HepG2 (cell line): Measurements from ENCODE around the gene SDK1. TPM values are rescaled to one million over a fixed set of nuclear protein-coding genes. Genes with fewer than 3 reads are reported as not detected.

Experiments
- ATAC-seq: fragments of 200-7000 bp; cut with Tn5 transposase; 3 replicates; pipeline ENCODE4 v1.9.1; 2020; ENCODE audit warnings: mild to moderate bottlenecking, moderate library complexity
- BruUV-seq: library from RNA; stranded (reverse); fragments of 400-500 nt; replicated peaks from 2 replicates; lab custom pipeline; 2021; lab: Mats Ljungman, UMichigan
- CTCF ChIA-PET: fragments of 300-600 bp; formaldehyde crosslinking; extraction: SDS; loops from one replicate; lab custom pipeline; 2021; ENCODE audit warnings: low total read pairs, inconsistent platforms, low intra/inter-chr PET ratio; lab: Yijun Ruan, JAX
- POLR2A ChIA-PET: fragments of 350-600 bp; sonication (Branson Sonifier 250); formaldehyde crosslinking; loops from one replicate; lab custom pipeline; 2020; ENCODE audit warnings: antibody characterized with exemption, inconsistent platforms; lab: Yijun Ruan, JAX
- DNase-seq: peaks from one replicate; pipeline ENCODE4 v3.0.0-alpha.2; 2015; ENCODE audit warnings: low spot score
- FAIRE-seq: peaks from 3 replicates; lab custom pipeline; 2011; peaks lifted over from hg19 to GRCh38; lab: Jason Lieb, UNC
- H2AFZ ChIP-seq: one replicate; pipeline ENCODE4 v1.6.1; 2011; ENCODE audit warnings: low read length, inconsistent platforms
- H3K27ac ChIP-seq: fragments of 300-600 bp; 3 replicates; pipeline ENCODE4 v1.8.0; 2011; ENCODE audit warnings: mixed run types, mild to moderate bottlenecking, mixed read lengths, low read length, inconsistent platforms; ENCODE audit not compliant: insufficient read depth; ENCODE audit errors: extremely low read length
- H3K27me3 ChIP-seq, 2 experiments: fragments of 200-600 bp in 1 of 2; 2 replicates in 1 of 2; 3 replicates in 1 of 2; pipeline versions ENCODE4 v1.6.0 to v1.8.0; 2011; ENCODE audit warnings: low read length in 2 of 2, mild to moderate bottlenecking in 2 of 2, moderate library complexity in 2 of 2, inconsistent platforms in 1 of 2; ENCODE audit not compliant: insufficient read depth in 2 of 2, control insufficient read depth in 1 of 2
- H3K36me3 ChIP-seq, 2 experiments: fragments of 200-600 bp in 1 of 2; replicated peaks in 1 of 2; 2 replicates in 1 of 2; 3 replicates in 1 of 2; pipeline versions ENCODE4 v1.5.1 to v1.8.0; 2011; ENCODE audit warnings: low read length in 2 of 2, inconsistent platforms in 1 of 2; ENCODE audit not compliant: insufficient read depth in 2 of 2, control insufficient read depth in 1 of 2
- H3K4me1 ChIP-seq: 2 replicates; pipeline ENCODE4 v1.5.1; 2012; ENCODE audit warnings: low read length, inconsistent platforms; ENCODE audit not compliant: insufficient read depth
- H3K4me2 ChIP-seq: 2 replicates; pipeline ENCODE4 v1.6.0; 2011; ENCODE audit warnings: low read depth, low read length, inconsistent platforms
- H3K4me3 ChIP-seq, 3 experiments: fragments of 200-600 bp in 1 of 3; sonication (generic), shearing (Covaris generic) in 1 of 3; replicated peaks in 1 of 3; 2 replicates each; pipeline ENCODE4 v1.5.1; 2011 to 2016; ENCODE audit warnings: low read length in 3 of 3, inconsistent platforms in 2 of 3, low read depth in 2 of 3, mild to moderate bottlenecking in 2 of 3, control low read depth in 1 of 3, mixed read lengths in 1 of 3; ENCODE audit not compliant: insufficient read depth in 1 of 3
- H3K79me2 ChIP-seq: one replicate; pipeline ENCODE4 v1.6.1; 2011; ENCODE audit warnings: low read length, inconsistent platforms; ENCODE audit not compliant: insufficient read depth
- H3K9ac ChIP-seq: 2 replicates; pipeline ENCODE4 v1.6.0; 2011; ENCODE audit warnings: mild to moderate bottlenecking, low read depth, low read length, inconsistent platforms; ENCODE audit not compliant: insufficient read depth
- H3K9me3 ChIP-seq: 2 replicates; pipeline ENCODE4 v1.5.1; 2012; ENCODE audit warnings: mild to moderate bottlenecking, low read length
- H4K20me1 ChIP-seq: 2 replicates; pipeline ENCODE4 v1.6.0; 2011; ENCODE audit warnings: inconsistent platforms, mild to moderate bottlenecking, low read length, moderate library complexity; ENCODE audit not compliant: insufficient read depth
- AKAP8 ChIP-seq: sonication (generic); formaldehyde crosslinking; IDR thresholded peaks from 2 replicates; pipeline ENCODE4 v1.5.1; 2020; ENCODE audit warnings: mild to moderate bottlenecking, missing genetic modification reagents
- CBX2 ChIP-seq, 2 experiments: fragments of 200-600 bp in 1 of 2; sonication (generic); formaldehyde crosslinking in 1 of 2; IDR thresholded peaks; 2 replicates each; pipeline versions ENCODE4 v1.7.0 to v1.8.1; 2018 to 2022; ENCODE audit warnings: low read depth in 2 of 2, low read length in 1 of 2, mild to moderate bottlenecking in 1 of 2, missing genetic modification reagents in 1 of 2
- CREM ChIP-seq, 2 experiments: sonication (generic) in 1 of 2; formaldehyde crosslinking in 1 of 2; IDR thresholded peaks; 2 replicates each; pipeline versions ENCODE4 v1.4.0 to v1.6.1; 2016 to 2020; ENCODE audit warnings: antibody characterized with exemption in 1 of 2, mild to moderate bottlenecking in 1 of 2, missing genetic modification reagents in 1 of 2
- GLI4 ChIP-seq: sonication (generic); formaldehyde crosslinking; IDR thresholded peaks from 2 replicates; pipeline ENCODE4 v1.5.1; 2020; ENCODE audit warnings: missing genetic modification reagents, mild to moderate bottlenecking, moderate library complexity, borderline replicate concordance
- RARA ChIP-seq: IDR thresholded peaks from 2 replicates; pipeline ENCODE4 v1.6.1; 2016; ENCODE audit warnings: missing genetic modification reagents, missing compliant biosample characterization
- RFX1 ChIP-seq: fragments of 450-650 bp; IDR thresholded peaks from 2 replicates; pipeline ENCODE4 v1.6.1; 2017
- ZIK1 ChIP-seq: sonication (generic); formaldehyde crosslinking; IDR thresholded peaks from 2 replicates; pipeline ENCODE4 v1.5.0; 2020; ENCODE audit warnings: mild to moderate bottlenecking, low read depth, missing genetic modification reagents, borderline replicate concordance
- WGBS: methylation state at CpG from one replicate; pipeline ENCODE4 v1.1.6; 2017; ENCODE audit warnings: low lambda C conversion rate; 5-methylcytosine and 5-hydroxymethylcytosine counted together
- in situ Hi-C: cut with HindIII; loops from 2 replicates; pipeline ENCODE4 v1.10.0; 2017; ENCODE audit warnings: low pct_unique_long_range_greater_than_20kb; ENCODE audit not compliant: extremely low pct_ligation_motif_present
- intact Hi-C: fragments of 100-400 bp; cut with micrococcal nuclease; formaldehyde crosslinking; loops from one replicate; pipeline ENCODE4 v1.10.0; 2022; ENCODE audit not compliant: unreplicated experiment
- polyA plus RNA-seq, 8 experiments: library from polyadenylated mRNA; depleted of rRNA in 3 of 8; stranded (reverse) in 7 of 8; unstranded in 1 of 8; fragments of >200 nt; fragmentation: Illumina TruSeq in 4 of 8; extraction: Trizol in 4 of 8; gene quantifications; 2 replicates each; pipeline versions ENCODE4 v1.2.1 to v1.2.3, GENCODE V29; 2011 to 2016; ENCODE audit warnings: low read depth in 4 of 8, missing spikeins in 1 of 8, mixed read lengths in 1 of 8; ENCODE audit not compliant: insufficient read depth in 1 of 8
- total RNA-seq, 5 experiments: library from RNA; depleted of rRNA; stranded (reverse); fragments of >200 nt; fragmentation: Illumina TruSeq; extraction: Trizol; gene quantifications; 2 replicates each; pipeline ENCODE4 v1.2.3, GENCODE V29; 2016; ENCODE audit warnings: low read depth in 1 of 5
- TF ChIP-seq, protein P1 (sequence below): sonication (generic); formaldehyde crosslinking; IDR thresholded peaks from 2 replicates; pipeline ENCODE4 v1.5.0; 2020; ENCODE audit warnings: mild to moderate bottlenecking, missing genetic modification reagents

The SDK1 gene
- total and polyA plus RNA-seq, 2 of the 13 experiments (the other 11 are each of a cell fraction or from before 2014, with no cell fraction given): 0.35 to 2.4 TPM

DNA sequence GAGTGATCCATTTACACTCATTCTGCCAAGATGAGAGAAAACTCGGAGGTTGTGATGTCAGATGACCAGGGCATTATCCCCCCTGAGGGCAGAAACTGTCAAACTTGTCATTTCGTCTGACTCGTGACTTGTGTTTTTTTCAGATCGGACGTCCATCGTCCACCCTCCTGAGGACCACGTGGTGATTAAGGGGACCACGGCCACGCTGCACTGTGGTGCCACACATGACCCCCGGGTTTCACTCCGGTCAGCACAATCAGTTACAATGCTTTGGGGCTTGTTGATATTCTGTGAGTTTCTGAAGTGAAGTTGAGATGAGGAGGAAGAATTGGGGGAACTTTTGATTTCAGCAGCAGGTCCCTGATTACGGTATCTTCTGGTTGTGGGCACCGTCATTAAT lies 670.3 kb downstream of the SDK1 start (continued):
- TF ChIP-seq CBX2 (IDR thresholded peaks at IDR 0.05; ENCODE audit: low read depth, low read length) (no peak), CBX2 (CRISPR knock-in tag; IDR thresholded peaks at IDR 0.05; ENCODE audit: low read depth) (no peak), ZIK1 (CRISPR knock-in tag) (no peak), RFX1 (no peak), GLI4 (no peak)
- TF ChIP-seq, protein P1, sequence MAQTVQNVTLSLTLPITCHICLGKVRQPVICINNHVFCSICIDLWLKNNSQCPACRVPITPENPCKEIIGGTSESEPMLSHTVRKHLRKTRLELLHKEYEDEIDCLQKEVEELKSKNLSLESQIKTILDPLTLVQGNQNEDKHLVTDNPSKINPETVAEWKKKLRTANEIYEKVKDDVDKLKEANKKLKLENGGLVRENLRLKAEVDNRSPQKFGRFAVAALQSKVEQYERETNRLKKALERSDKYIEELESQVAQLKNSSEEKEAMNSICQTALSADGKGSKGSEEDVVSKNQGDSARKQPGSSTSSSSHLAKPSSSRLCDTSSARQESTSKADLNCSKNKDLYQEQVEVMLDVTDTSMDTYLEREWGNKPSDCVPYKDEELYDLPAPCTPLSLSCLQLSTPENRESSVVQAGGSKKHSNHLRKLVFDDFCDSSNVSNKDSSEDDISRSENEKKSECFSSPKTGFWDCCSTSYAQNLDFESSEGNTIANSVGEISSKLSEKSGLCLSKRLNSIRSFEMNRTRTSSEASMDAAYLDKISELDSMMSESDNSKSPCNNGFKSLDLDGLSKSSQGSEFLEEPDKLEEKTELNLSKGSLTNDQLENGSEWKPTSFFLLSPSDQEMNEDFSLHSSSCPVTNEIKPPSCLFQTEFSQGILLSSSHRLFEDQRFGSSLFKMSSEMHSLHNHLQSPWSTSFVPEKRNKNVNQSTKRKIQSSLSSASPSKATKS (CRISPR knock-in tag): no peak
- TF ChIP-seq, all 625 proteins: peak for 0

DNA sequence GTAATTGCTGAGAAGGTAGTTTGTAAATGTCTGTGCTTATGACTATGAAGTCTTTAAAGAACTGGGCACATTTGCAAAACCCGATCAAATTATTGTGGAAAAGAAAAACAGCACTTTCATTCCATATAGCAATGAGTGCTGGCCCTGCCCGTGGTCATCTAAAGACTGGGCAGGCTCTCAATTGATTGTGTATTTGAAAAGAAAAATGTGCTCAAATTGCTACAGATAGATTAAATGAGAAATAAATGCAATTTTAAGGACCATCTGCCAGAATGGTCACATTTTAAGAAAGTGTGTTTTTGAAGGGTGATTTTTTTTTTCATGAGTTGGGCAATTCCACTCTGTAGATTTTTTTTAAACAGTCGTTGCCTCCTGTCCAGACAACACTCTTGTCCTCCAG lies 672.2 kb downstream of the SDK1 start:
- Histone ChIP-seq H3K9me3 (no peaks in the 10 kb centered on the region), H3K27ac (no peak overlapping the region), H3K79me2 (no peaks in the 10 kb centered on the region), H3K4me2 (no peak overlapping the region), H4K20me1 (no peaks in the 10 kb centered on the region), H3K36me3 (no peaks in the 10 kb centered on the region; a peak in 1 of 5 replicates), H3K9ac (no peak overlapping the region), H3K4me1 (no peaks in the 10 kb centered on the region), H2AFZ (no peak overlapping the region), H3K4me3 (no peak overlapping the region), H3K27me3 (no peaks in the 10 kb centered on the region)
- BruUV-seq: no TSS peak
- intact Hi-C loops (no loop called here), in situ Hi-C loops (no loop called here)
- ATAC-seq (no peak), FAIRE-seq (no peak), DNase-seq (no peak)
- 77% methylated on average over 3 of the region's 3 CpGs for WGBS
- ChIA-PET POLR2A (no interaction called here), CTCF (no interaction called here)
- no peak for TF ChIP-seq CREM (IDR thresholded peaks at IDR 0.05)
- TF ChIP-seq CREM (CRISPR knock-in tag; IDR thresholded peaks at IDR 0.05): no peak
- TF ChIP-seq RARA (CRISPR knock-in tag): no peak
- no peak for TF ChIP-seq AKAP8 (CRISPR knock-in tag)
- TF ChIP-seq GLI4: no peak
